ENCODE measurements around the gene RPS5. TPM values are rescaled to one million over a fixed set of nuclear protein-coding genes. Genes with fewer than 3 reads are reported as not detected.

RPS5 gene
- polyA plus RNA-seq, 1 donor (not counting 4 experiments of a cell fraction or from before 2014, with no cell fraction given): 2,056 TPM

DNA sequence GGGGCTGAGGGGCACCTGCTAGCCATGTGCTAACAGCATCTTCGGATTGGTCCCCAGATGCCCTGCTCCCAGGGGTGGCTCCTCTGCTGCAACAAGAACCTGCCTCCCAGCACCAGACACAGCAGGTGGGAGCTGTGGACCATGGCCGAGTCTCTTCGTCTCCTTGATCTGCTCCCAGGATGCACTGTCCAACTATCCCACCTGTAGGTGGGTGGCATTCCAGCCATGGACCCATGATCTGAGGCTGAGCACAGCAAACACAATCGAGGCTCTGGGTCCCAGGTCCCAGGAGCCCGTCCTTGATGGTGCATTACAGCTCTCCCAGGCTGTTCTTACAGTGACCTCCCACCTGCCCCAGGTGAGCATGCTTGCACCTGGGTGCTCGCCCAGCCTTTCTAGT is 7.8 kb upstream of the RPS5 start:
- Histone ChIP-seq H3K79me2 (ENCODE audit: control insufficient read depth, insufficient read depth, low read length) (peaks cover 13% of the 10 kb centered on the region), H3K9me1 (ENCODE audit: control insufficient read depth, extremely low read depth, insufficient read depth, low read length) (no peaks in the 10 kb centered on the region), H3K4me2 (ENCODE audit: control insufficient read depth, extremely low read depth, insufficient read depth, low read depth, low read length) (peak overlapping the region; percentile 94), H3K27me3 (ENCODE audit: control insufficient read depth, extremely low read depth, insufficient read depth, low read length) (no peaks in the 10 kb centered on the region), H2AFZ (ENCODE audit: control insufficient read depth, low read length) (no peak overlapping the region), H3K4me3 (ENCODE audit: control insufficient read depth in 2 of 3, extremely low read depth in 1 of 3, insufficient read depth in 2 of 3, low read depth in 1 of 3, low read length in 3 of 3) (no peak overlapping the region), H3K27ac (ENCODE audit: control insufficient read depth, insufficient read depth, low read length) (no peak overlapping the region), H3K9me3 (ENCODE audit: control insufficient read depth, low read depth, low read length) (no peaks in the 10 kb centered on the region), H3K4me1 (ENCODE audit: control insufficient read depth, extremely low read depth, insufficient read depth, low read length) (peaks cover 13% of the 10 kb centered on the region), H4K20me1 (ENCODE audit: control insufficient read depth, extremely low read depth, insufficient read depth, low read length) (no peaks in the 10 kb centered on the region), H3K9ac (ENCODE audit: control insufficient read depth, extremely low read depth, insufficient read depth, low read length) (no peak overlapping the region), H3K36me3 (ENCODE audit: control insufficient read depth in 2 of 2, extremely low read depth in 1 of 2, insufficient read depth in 2 of 2, low read length in 2 of 2) (no peaks in the 10 kb centered on the region)
- no peak for FAIRE-seq
- no peak for DNase-seq (ENCODE audit: low read depth, low spot score)
- TF ChIP-seq EZH2 (IDR thresholded peaks at IDR 0.05; ENCODE audit: low read length) (no peak), CTCF (optimal IDR thresholded peaks at IDR 0.05 in 1 of 3, IDR thresholded peaks at IDR 0.05 in 1 of 3, conservative IDR thresholded peaks at IDR 0.05 in 1 of 3; ENCODE audit: extremely low read depth in 1 of 3, insufficient read depth in 2 of 3, low read length in 3 of 3) (no peak)
- dilution Hi-C loops (cut with MboI; ENCODE audit: extremely low pct_ligation_motif_present, low sequenced_read_pairs): no loop called here

DNA sequence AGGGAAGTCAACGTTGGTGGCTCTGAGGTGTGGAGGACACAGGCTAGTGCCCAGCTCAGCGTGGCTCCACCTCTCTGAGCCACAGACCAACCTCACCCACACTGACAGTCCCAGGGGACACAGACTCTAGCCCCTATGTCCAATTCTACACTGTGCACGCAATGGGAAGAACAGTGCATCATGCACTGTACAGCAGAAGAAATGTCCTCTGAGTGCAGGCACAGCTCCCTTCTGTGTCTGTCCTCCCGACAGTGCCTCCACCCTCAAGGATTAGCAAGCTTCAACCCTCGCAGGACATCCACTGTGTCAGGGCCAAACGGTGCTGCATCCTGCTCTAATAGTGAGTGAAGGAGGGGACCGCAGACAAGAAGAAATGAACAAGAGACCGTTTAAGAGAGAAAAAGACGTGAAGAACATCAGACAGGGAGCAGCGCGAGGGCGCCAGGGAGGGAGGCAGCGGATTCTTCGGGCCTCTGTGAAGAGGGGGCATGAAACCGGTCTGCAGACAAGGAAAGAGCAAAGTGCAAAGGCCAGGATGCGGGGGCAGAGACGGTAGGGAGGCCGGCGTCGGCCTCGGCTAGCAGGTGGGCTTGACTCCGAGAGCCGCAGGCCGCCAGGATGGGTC is 6.9 kb upstream of the RPS5 start:
- FAIRE-seq: no peak
- Histone ChIP-seq H4K20me1 (ENCODE audit: control insufficient read depth, extremely low read depth, insufficient read depth, low read length) (no peaks in the 10 kb centered on the region), H2AFZ (ENCODE audit: control insufficient read depth, low read length) (peak overlapping the region; percentile 95), H3K9me3 (ENCODE audit: control insufficient read depth, low read depth, low read length) (no peaks in the 10 kb centered on the region), H3K9ac (ENCODE audit: control insufficient read depth, extremely low read depth, insufficient read depth, low read length) (peak overlapping the region; percentile 75), H3K36me3 (ENCODE audit: control insufficient read depth in 2 of 2, extremely low read depth in 1 of 2, insufficient read depth in 2 of 2, low read length in 2 of 2) (no peaks in the 10 kb centered on the region), H3K4me1 (ENCODE audit: control insufficient read depth, extremely low read depth, insufficient read depth, low read length) (peaks cover 13% of the 10 kb centered on the region), H3K27ac (ENCODE audit: control insufficient read depth, insufficient read depth, low read length) (peak overlapping the region; percentile 72), H3K9me1 (ENCODE audit: control insufficient read depth, extremely low read depth, insufficient read depth, low read length) (no peaks in the 10 kb centered on the region), H3K79me2 (ENCODE audit: control insufficient read depth, insufficient read depth, low read length) (peaks cover 13% of the 10 kb centered on the region), H3K4me3 (ENCODE audit: control insufficient read depth in 2 of 3, extremely low read depth in 1 of 3, insufficient read depth in 2 of 3, low read depth in 1 of 3, low read length in 3 of 3) (peak overlapping the region; percentile 72 to 79 (median 73)), H3K27me3 (ENCODE audit: control insufficient read depth, extremely low read depth, insufficient read depth, low read length) (no peaks in the 10 kb centered on the region), H3K4me2 (ENCODE audit: control insufficient read depth, extremely low read depth, insufficient read depth, low read depth, low read length) (peak overlapping the region; percentile 94)
- TF ChIP-seq EZH2 (IDR thresholded peaks at IDR 0.05; ENCODE audit: low read length) (no peak), CTCF (optimal IDR thresholded peaks at IDR 0.05 in 1 of 3, IDR thresholded peaks at IDR 0.05 in 1 of 3, conservative IDR thresholded peaks at IDR 0.05 in 1 of 3; ENCODE audit: extremely low read depth in 1 of 3, insufficient read depth in 2 of 3, low read length in 3 of 3) (no peak)
- dilution Hi-C loops (cut with MboI; ENCODE audit: extremely low pct_ligation_motif_present, low sequenced_read_pairs): no loop called here
- DNase-seq (ENCODE audit: low read depth, low spot score): no peak

Data from keratinocyte (primary cell).